Endothelial cell of umbilical vein (primary cell): Measurements from ENCODE around the gene EDEM3. TPM values are rescaled to one million over a fixed set of nuclear protein-coding genes. Genes with fewer than 3 reads are reported as not detected.

ENCODE experiments used
- BruUV-seq: library from RNA; stranded (reverse); fragments of 400-500 nt; replicated peaks from 2 replicates; lab custom pipeline; 2021; lab: Mats Ljungman, UMichigan
- CTCF ChIA-PET: fragments of 300-600, 350-600 bp; sonication (Branson Sonifier 250); formaldehyde crosslinking; loops from one replicate; lab custom pipeline; 2021; ENCODE audit warnings: antibody characterized with exemption, inconsistent platforms; lab: Charles Lee
- POLR2A ChIA-PET: fragments of 300-600, 350-600 bp; sonication (Branson Sonifier 250); formaldehyde crosslinking; loops from one replicate; lab custom pipeline; 2021; ENCODE audit warnings: antibody characterized with exemption, inconsistent platforms; lab: Charles Lee
- DNase-seq: peaks from one replicate; pipeline ENCODE4 v3.0.0-alpha.2; 2011; ENCODE audit warnings: low read depth, low spot score
- FAIRE-seq: peaks from 2 replicates; lab custom pipeline; 2011; peaks lifted over from hg19 to GRCh38; lab: Jason Lieb, UNC
- H2AFZ ChIP-seq: 2 replicates; pipeline ENCODE4 v1.6.0; 2012; ENCODE audit warnings: low read depth, low read length, control low read depth, inconsistent platforms
- H3K27ac ChIP-seq: 2 replicates; pipeline ENCODE4 v1.5.1; 2011; ENCODE audit warnings: low read depth, mild to moderate bottlenecking, control low read depth, low read length, moderate library complexity; ENCODE audit not compliant: insufficient read depth
- H3K27me3 ChIP-seq, 2 experiments: 2 replicates each; pipeline versions ENCODE4 v1.6.0 to v1.6.1; 2011; ENCODE audit warnings: low read length in 2 of 2, mixed read lengths in 1 of 2; ENCODE audit not compliant: control insufficient read depth in 2 of 2, insufficient read depth in 2 of 2
- H3K36me3 ChIP-seq, 2 experiments: 2 replicates in 1 of 2; 3 replicates in 1 of 2; pipeline ENCODE4 v1.5.1; 2011; ENCODE audit warnings: low read length in 2 of 2, mild to moderate bottlenecking in 1 of 2, moderate library complexity in 1 of 2; ENCODE audit not compliant: control insufficient read depth in 2 of 2, insufficient read depth in 2 of 2; ENCODE audit errors: extremely low read depth in 1 of 2
- H3K4me1 ChIP-seq: 3 replicates; pipeline ENCODE4 v1.5.1; 2011; ENCODE audit warnings: mild to moderate bottlenecking, low read length; ENCODE audit not compliant: control insufficient read depth, insufficient read depth; ENCODE audit errors: extremely low read depth
- H3K4me2 ChIP-seq: 2 replicates; pipeline ENCODE4 v1.6.1; 2011; ENCODE audit warnings: low read length, control low read depth, mixed read lengths; ENCODE audit not compliant: insufficient read depth
- H3K4me3 ChIP-seq, 3 experiments: fragments of 200-600 bp in 1 of 3; sonication (generic), shearing (Covaris generic) in 1 of 3; replicated peaks in 1 of 3; 2 replicates each; pipeline ENCODE4 v1.5.1; 2011 to 2016; ENCODE audit warnings: control low read depth in 3 of 3, low read length in 3 of 3, mild to moderate bottlenecking in 2 of 3, inconsistent platforms in 1 of 3, low read depth in 1 of 3, moderate library complexity in 1 of 3; ENCODE audit not compliant: insufficient read depth in 1 of 3
- H3K79me2 ChIP-seq: 2 replicates; pipeline ENCODE4 v1.6.0; 2012; ENCODE audit warnings: low read length, inconsistent platforms; ENCODE audit not compliant: control insufficient read depth, insufficient read depth
- H3K9ac ChIP-seq: replicated peaks from 2 replicates; pipeline ENCODE3; 2011; ENCODE audit warnings: low read length, control low read depth; ENCODE audit not compliant: insufficient read depth; ENCODE audit errors: extremely low read depth
- H3K9me1 ChIP-seq: replicated peaks from 3 replicates; pipeline ENCODE4 v1.6.0; 2011; ENCODE audit warnings: mild to moderate bottlenecking, low read length; ENCODE audit not compliant: control insufficient read depth, insufficient read depth; ENCODE audit errors: extremely low read depth
- H3K9me3 ChIP-seq: replicated peaks from 2 replicates; pipeline ENCODE4 v1.5.1; 2012; ENCODE audit warnings: low read length, inconsistent platforms; ENCODE audit not compliant: control insufficient read depth, insufficient read depth
- H4K20me1 ChIP-seq: replicated peaks from 2 replicates; pipeline ENCODE3; 2011; ENCODE audit warnings: mild to moderate bottlenecking, low read length; ENCODE audit not compliant: control insufficient read depth, insufficient read depth; ENCODE audit errors: extremely low read depth
- CTCF ChIP-seq, 2 donors: IDR thresholded peaks; 1 replicate in 1 of 2; 2 replicates in 1 of 2; pipeline ENCODE4 v1.5.1; 2011; ENCODE audit warnings: low read length in 2 of 2, mild to moderate bottlenecking in 2 of 2, moderate library complexity in 2 of 2, control low read depth in 1 of 2, inconsistent platforms in 1 of 2, low read depth in 1 of 2; ENCODE audit not compliant: insufficient read depth in 1 of 2; ENCODE audit errors: extremely low read depth in 1 of 2
- EZH2 ChIP-seq: IDR thresholded peaks from 2 replicates; pipeline ENCODE4 v1.6.1; 2012; ENCODE audit warnings: borderline replicate concordance, low read depth, mild to moderate bottlenecking, moderate library complexity, low read length, inconsistent platforms; ENCODE audit not compliant: severe bottlenecking
- FOS ChIP-seq: IDR thresholded peaks from 2 replicates; pipeline ENCODE4 v1.6.1; 2011; ENCODE audit warnings: mild to moderate bottlenecking, low read length, moderate library complexity, borderline replicate concordance; ENCODE audit not compliant: insufficient read depth
- GATA2 ChIP-seq: IDR thresholded peaks from 2 replicates; pipeline ENCODE4 v1.7.0; 2011; ENCODE audit warnings: low read depth, mild to moderate bottlenecking, moderate library complexity, mixed read lengths, low read length; ENCODE audit not compliant: insufficient read length, insufficient read depth
- JUN ChIP-seq: IDR thresholded peaks from 2 replicates; pipeline ENCODE4 v1.6.1; 2011; ENCODE audit warnings: borderline replicate concordance, low read depth; ENCODE audit not compliant: insufficient read length, insufficient read depth
- MAX ChIP-seq: IDR thresholded peaks from 2 replicates; pipeline ENCODE4 v1.6.1; 2011; ENCODE audit not compliant: insufficient read depth, insufficient read length
- MYC ChIP-seq: IDR thresholded peaks from one replicate; pipeline ENCODE4 v1.6.1; 2011; ENCODE audit warnings: mild to moderate bottlenecking, low read depth, low read length
- POLR2A ChIP-seq: IDR thresholded peaks from 2 replicates; pipeline ENCODE4 v1.6.1; 2012; ENCODE audit warnings: low read depth, mild to moderate bottlenecking, control low read depth, low read length
- POLR2AphosphoS5 ChIP-seq: IDR thresholded peaks from 2 replicates; pipeline ENCODE4 v1.6.1; 2012; ENCODE audit warnings: low read depth, mild to moderate bottlenecking, control low read depth, low read length, moderate library complexity; ENCODE audit not compliant: insufficient read depth
- dilution Hi-C: fragments of 300-500 bp; cut with MboI; formaldehyde crosslinking; loops from one replicate; pipeline ENCODE4 v1.15.0; 2019; ENCODE audit warnings: low sequenced_read_pairs; ENCODE audit not compliant: extremely low pct_ligation_motif_present
- intact Hi-C: fragments of 100-400 bp; cut with micrococcal nuclease; formaldehyde crosslinking; loops from one replicate; pipeline ENCODE4 v1.10.0; 2022
- polyA plus RNA-seq, 4 experiments: library from polyadenylated mRNA; depleted of rRNA in 3 of 4; stranded (reverse) in 3 of 4; unstranded in 1 of 4; fragments of >200 nt; gene quantifications; 2 replicates each; pipeline versions ENCODE4 v1.2.1 to v1.2.3, GENCODE V29; 2011 to 2012; ENCODE audit warnings: missing spikeins in 1 of 4
- total RNA-seq: library from RNA; stranded (reverse); gene quantifications from 2 replicates; pipeline ENCODE4 v1.2.3, GENCODE V29; 2021

Gene EDEM3
- total and polyA plus RNA-seq, 2 donors (not counting 3 experiments of a cell fraction or from before 2014, with no cell fraction given) = 6.6 to 26.3 TPM

GRCh38 chr1:184660462-184661191 lies 94.0 kb downstream of the EDEM3 start:
- FAIRE-seq (no peak), DNase-seq (no peak)
- no peak overlapping the region for H3K4me3 ChIP-seq
- H3K27me3 ChIP-seq = peaks cover 0 to 3% of the 10 kb centered on the region in 2 experiments
- H3K9me3 ChIP-seq = no peaks in the 10 kb centered on the region
- H3K9ac ChIP-seq = no peak overlapping the region
- ChIA-PET POLR2A (no interaction called here), CTCF (interaction anchor here (1.1 to 1.7 kb wide), 3 partner anchors 10 to 418 kb away, joined by 4 to 7 read pairs (median 4); no protein-coding TSS in a partner anchor)
- BruUV-seq = no TSS peak
- H3K79me2 ChIP-seq = no peaks in the 10 kb centered on the region
- H3K36me3 ChIP-seq = no peaks in the 10 kb centered on the region
- H3K9me1 ChIP-seq = no peaks in the 10 kb centered on the region
- no peak overlapping the region for H3K27ac ChIP-seq
- no peak overlapping the region for H3K4me2 ChIP-seq
- no peaks in the 10 kb centered on the region for H3K4me1 ChIP-seq
- H4K20me1 ChIP-seq = no peaks in the 10 kb centered on the region
- dilution Hi-C loops (no loop called here), intact Hi-C loops (loop anchor here (5.0 to 10.0 kb wide), 4 partner anchors 98 to 1026 kb away; partner anchors contain the start of genes ARPC5 and C1orf21)
- TF ChIP-seq MYC (no peak), POLR2A (no peak), EZH2 (no peak), JUN (no peak), FOS (no peak), GATA2 (no peak), POLR2AphosphoS5 (no peak), CTCF (IDR thresholded peaks at IDR 0.05; ENCODE audit: extremely low read depth in 1 of 2, insufficient read depth in 1 of 2, low read depth in 1 of 2, low read length in 2 of 2) (no peak), MAX (no peak)
- H2AFZ ChIP-seq = no peak overlapping the region
